Prostate gland (tissue), 2 donors: Measurements from ENCODE around the gene AOPEP.

Source experiments
- POLR2AphosphoS5 ChIP-seq: sonication (generic); formaldehyde crosslinking; IDR thresholded peaks from one replicate; pipeline ENCODE4 v1.6.1; 2017; ENCODE audit warnings: antibody characterized with exemption
- TF ChIP-seq, protein P1 (sequence below), 4 experiments: fragments of 200-600 bp in 2 of 4; fragments of 450-650 bp in 2 of 4; sonication (generic) in 2 of 4; IDR thresholded peaks; 1 replicate in 3 of 4; 2 replicates in 1 of 4; pipeline ENCODE4 v1.5.1; 2016 to 2019; ENCODE audit warnings: antibody characterized with exemption in 4 of 4, mild to moderate bottlenecking in 2 of 4, moderate library complexity in 2 of 4

DNA sequence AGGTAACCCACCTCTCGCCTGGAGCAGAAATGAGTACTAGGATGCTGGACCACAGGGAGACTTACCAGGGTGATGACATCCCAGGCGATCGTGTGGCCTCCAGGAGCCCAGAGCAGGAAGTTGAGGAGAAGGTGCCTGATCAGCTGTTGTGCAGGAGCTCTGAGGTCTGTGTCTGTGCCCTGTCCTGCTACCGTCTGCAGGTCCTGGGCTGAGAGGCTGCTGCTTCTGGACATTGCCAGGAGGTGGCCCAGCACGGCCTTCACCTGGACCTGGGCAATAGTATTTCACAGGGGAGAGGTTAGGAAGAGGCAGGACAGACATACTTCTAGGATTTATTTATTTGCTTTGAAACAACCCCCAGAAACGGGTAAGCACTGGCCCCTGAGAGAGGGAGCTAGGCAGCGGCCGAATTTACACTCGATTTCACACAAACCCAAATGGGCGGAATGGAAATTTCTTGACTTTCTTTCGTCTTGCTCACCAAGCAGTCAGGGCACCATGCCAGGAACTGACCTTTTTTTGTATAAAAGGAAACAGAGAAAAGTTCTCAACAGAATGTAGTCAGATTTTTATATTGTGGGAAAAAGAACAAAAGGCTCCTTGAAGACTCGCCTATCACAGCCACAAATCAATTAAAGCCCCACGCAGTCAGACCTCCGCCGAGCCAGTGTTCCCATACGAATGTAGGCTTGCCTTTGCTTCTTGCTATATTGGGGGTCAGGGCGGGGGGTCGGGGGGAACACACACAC lies 380.7 kb downstream of the AOPEP start:
- TF ChIP-seq, protein P1, sequence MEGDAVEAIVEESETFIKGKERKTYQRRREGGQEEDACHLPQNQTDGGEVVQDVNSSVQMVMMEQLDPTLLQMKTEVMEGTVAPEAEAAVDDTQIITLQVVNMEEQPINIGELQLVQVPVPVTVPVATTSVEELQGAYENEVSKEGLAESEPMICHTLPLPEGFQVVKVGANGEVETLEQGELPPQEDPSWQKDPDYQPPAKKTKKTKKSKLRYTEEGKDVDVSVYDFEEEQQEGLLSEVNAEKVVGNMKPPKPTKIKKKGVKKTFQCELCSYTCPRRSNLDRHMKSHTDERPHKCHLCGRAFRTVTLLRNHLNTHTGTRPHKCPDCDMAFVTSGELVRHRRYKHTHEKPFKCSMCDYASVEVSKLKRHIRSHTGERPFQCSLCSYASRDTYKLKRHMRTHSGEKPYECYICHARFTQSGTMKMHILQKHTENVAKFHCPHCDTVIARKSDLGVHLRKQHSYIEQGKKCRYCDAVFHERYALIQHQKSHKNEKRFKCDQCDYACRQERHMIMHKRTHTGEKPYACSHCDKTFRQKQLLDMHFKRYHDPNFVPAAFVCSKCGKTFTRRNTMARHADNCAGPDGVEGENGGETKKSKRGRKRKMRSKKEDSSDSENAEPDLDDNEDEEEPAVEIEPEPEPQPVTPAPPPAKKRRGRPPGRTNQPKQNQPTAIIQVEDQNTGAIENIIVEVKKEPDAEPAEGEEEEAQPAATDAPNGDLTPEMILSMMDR (IDR thresholded peaks at IDR 0.05): no peak
- TF ChIP-seq POLR2AphosphoS5: no peak
